ENCODE measurements around the gene TLR8.

The TLR8 gene

DNA sequence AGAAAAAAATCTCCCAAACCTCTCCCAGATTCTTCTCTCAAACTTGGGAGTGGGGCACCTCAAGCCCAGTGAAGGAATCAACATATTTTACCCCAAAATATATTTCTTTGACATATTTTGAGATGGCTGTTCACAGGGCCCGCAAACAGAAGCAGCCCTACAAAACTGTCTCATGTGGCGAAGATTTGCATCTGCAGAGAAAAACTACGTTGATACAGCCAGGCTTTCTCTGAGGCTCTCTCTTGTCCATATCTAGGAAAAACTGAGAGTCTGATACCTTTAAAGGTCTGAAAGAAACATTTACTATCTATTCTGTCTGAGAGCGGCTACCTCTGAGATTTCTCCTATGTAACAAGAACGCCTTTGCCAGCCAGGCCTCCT lies 45.2 kb downstream of the TLR8 start:
- intact Hi-C loops (cut with DNase I; ENCODE audit: low total_unique reads) = no loop called here
- TF ChIP-seq, protein P1, sequence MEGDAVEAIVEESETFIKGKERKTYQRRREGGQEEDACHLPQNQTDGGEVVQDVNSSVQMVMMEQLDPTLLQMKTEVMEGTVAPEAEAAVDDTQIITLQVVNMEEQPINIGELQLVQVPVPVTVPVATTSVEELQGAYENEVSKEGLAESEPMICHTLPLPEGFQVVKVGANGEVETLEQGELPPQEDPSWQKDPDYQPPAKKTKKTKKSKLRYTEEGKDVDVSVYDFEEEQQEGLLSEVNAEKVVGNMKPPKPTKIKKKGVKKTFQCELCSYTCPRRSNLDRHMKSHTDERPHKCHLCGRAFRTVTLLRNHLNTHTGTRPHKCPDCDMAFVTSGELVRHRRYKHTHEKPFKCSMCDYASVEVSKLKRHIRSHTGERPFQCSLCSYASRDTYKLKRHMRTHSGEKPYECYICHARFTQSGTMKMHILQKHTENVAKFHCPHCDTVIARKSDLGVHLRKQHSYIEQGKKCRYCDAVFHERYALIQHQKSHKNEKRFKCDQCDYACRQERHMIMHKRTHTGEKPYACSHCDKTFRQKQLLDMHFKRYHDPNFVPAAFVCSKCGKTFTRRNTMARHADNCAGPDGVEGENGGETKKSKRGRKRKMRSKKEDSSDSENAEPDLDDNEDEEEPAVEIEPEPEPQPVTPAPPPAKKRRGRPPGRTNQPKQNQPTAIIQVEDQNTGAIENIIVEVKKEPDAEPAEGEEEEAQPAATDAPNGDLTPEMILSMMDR (IDR thresholded peaks at IDR 0.05) = no peak
- DNase-seq = no peak

DNA sequence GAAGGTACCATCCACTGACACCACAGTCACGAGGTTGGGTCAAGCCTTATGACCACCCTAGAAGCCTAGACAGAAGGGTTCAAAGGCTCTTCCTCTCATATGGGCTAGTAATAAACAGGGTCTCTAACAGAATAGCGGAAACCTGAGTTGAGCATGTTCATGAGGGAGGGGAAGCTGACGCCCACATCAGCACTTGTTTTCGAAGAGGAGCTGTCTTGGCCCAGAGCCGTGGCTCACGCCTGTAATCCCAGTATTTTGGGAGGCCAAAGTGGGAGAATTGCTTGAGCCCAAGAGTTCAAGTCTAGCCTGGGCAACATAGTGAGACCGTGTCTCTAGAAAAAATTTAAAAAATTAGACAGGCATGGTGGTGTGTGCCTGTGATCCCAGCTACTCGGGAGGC lies 47.0 kb downstream of the TLR8 start:
- DNase-seq = no peak
- Histone ChIP-seq H3K27ac (no peak overlapping the region), H3K27me3 (no peaks in the 10 kb centered on the region), H3K36me3 (no peaks in the 10 kb centered on the region), H3K9me3 (no peaks in the 10 kb centered on the region), H3K4me3 (no peak overlapping the region), H3K4me1 (peaks cover 0 to 21% (median 0%) of the 10 kb centered on the region in 4 donors)
- TF ChIP-seq, protein P1 (IDR thresholded peaks at IDR 0.05) = no peak
- intact Hi-C loops (cut with DNase I; ENCODE audit: low total_unique reads) = no loop called here

More for the DNA sequence above, 45.2 kb downstream of the TLR8 start:
- H3K9me3 ChIP-seq = no peaks in the 10 kb centered on the region
- H3K4me1 ChIP-seq = peaks cover 0 to 21% (median 0%) of the 10 kb centered on the region in 4 donors
- H3K27me3 ChIP-seq = no peaks in the 10 kb centered on the region
- H3K36me3 ChIP-seq = no peaks in the 10 kb centered on the region
- no peak overlapping the region for H3K4me3 ChIP-seq
- no peak overlapping the region for H3K27ac ChIP-seq

DNA sequence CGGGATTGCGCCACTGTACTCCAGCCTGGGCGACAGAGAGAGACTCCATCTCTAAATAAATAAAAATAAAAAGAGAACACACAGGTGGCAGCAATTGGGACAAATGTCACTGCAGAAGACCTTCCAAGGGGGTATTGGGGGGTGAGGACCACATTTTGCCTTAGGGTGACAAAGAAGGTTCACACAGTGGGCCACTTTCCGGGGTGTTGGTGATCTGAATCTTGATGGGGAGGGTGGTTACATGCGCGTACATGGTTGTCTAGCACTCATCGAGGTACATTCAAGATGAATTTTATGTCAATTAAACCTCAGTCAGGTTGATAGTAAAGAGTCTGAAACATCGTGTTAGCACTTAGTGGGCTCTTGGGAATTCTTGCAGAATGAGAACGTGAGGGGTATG lies 48.0 kb downstream of the TLR8 start:
- TF ChIP-seq, protein P1 (IDR thresholded peaks at IDR 0.05) = no peak
- H3K27ac ChIP-seq = no peak overlapping the region
- no peaks in the 10 kb centered on the region for H3K36me3 ChIP-seq
- peaks cover 0 to 21% (median 0%) of the 10 kb centered on the region in 4 donors for H3K4me1 ChIP-seq
- no peaks in the 10 kb centered on the region for H3K27me3 ChIP-seq
- intact Hi-C loops (cut with DNase I; ENCODE audit: low total_unique reads) = no loop called here
- no peak overlapping the region for H3K4me3 ChIP-seq
- H3K9me3 ChIP-seq = no peaks in the 10 kb centered on the region
- DNase-seq = no peak

DNA sequence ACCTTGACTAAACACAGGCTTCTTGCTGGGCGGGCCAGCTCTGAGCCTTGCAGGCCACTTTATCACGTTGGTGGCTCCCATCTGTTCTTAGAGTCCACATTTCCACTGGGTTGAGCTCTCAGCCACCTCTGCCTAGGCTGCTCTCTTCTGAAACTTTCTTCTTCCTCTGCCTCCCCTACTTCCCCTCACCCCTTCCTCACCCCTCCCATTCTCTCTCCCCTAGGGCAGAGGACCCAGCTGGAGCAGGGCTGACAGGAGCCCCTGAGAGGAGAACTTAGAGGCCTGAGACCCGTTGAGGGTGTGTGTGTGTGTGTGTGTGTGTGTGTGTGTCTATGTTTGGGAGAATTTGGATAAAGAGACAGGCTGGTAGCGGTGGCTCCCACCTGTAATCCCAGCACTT lies 48.6 kb downstream of the TLR8 start:
- no peak for DNase-seq
- no peak overlapping the region for H3K4me3 ChIP-seq
- no peaks in the 10 kb centered on the region for H3K9me3 ChIP-seq
- no peak overlapping the region for H3K27ac ChIP-seq
- H3K36me3 ChIP-seq = no peaks in the 10 kb centered on the region
- H3K27me3 ChIP-seq = no peaks in the 10 kb centered on the region
- intact Hi-C loops (cut with DNase I; ENCODE audit: low total_unique reads) = no loop called here
- peaks cover 0 to 16% (median 0%) of the 10 kb centered on the region in 4 donors for H3K4me1 ChIP-seq
- TF ChIP-seq, protein P1 (IDR thresholded peaks at IDR 0.05) = no peak

DNA sequence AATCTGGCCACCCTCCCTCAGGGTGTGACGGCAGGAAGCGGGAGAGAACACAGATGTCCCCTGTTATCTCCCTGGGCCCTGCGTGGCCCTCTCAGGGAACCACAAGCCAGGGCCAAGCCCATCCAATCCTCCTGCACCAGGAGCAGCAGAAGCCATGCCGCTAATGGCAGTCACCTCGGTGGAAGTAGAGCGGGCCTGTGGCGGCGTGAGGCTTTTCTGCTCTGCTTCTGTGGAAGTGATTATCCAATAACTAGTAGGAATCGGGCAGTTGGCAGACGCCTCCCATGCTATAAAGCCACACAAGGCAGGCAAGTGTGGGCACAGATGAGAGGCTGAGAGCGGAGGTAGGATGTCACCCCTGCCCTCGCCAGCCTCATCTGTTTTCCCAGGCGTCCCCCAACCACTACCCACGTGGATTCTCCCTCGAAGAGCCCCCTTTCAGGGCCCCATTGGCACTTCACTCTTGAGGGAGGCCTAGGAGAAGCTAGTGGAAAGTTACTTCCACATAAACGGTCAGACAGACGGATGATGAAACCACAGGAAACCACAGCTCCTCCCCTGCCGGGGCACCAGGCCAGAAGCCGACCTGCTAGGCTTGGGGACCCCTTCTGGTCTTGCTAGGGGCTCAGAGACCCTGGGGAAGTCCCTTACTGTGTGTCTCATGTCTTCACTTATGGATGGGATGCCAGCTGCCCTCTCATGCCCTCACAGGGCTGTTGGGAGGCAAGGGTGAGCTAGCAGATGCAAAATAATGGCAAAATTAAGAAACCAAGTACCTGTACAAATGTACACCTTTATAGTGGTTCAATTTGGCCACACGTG lies 49.7 kb downstream of the TLR8 start:
- Histone ChIP-seq H3K4me1 (peaks cover 0 to 16% (median 0%) of the 10 kb centered on the region in 4 donors), H3K4me3 (no peak overlapping the region), H3K36me3 (no peaks in the 10 kb centered on the region), H3K27me3 (no peaks in the 10 kb centered on the region), H3K27ac (peak overlapping the region; percentile 45 to 54), H3K9me3 (no peaks in the 10 kb centered on the region)
- intact Hi-C loops (cut with DNase I; ENCODE audit: low total_unique reads) = no loop called here
- TF ChIP-seq, protein P1 (IDR thresholded peaks at IDR 0.05) = no peak
- DNase-seq = peak; percentile 47 to 71
